Mammary epithelial cell (primary cell): Measurements from ENCODE around the gene DRGX.

Experiments
- CTCF ChIP-seq, 2 donors: IDR thresholded peaks in 1 of 2; conservative IDR thresholded peaks in 1 of 2; 2 replicates each; pipeline ENCODE4 v1.5.1; 2011 to 2012; ENCODE audit warnings: inconsistent platforms in 2 of 2, low read length in 2 of 2, mild to moderate bottlenecking in 2 of 2, control low read depth in 1 of 2, low read depth in 1 of 2; ENCODE audit not compliant: insufficient read depth in 1 of 2; ENCODE audit errors: extremely low read depth in 1 of 2
- EZH2 ChIP-seq: IDR thresholded peaks from 2 replicates; pipeline ENCODE4 v1.6.1; 2012; ENCODE audit warnings: low read length, inconsistent platforms, borderline replicate concordance

GRCh38 chr10:49320191-49320590 lies 75.7 kb downstream of the DRGX start:
- no peak for TF ChIP-seq CTCF (conservative IDR thresholded peaks at IDR 0.05 in 1 of 2, IDR thresholded peaks at IDR 0.05 in 1 of 2; ENCODE audit: extremely low read depth in 1 of 2, insufficient read depth in 1 of 2, low read depth in 1 of 2, low read length in 2 of 2)
- TF ChIP-seq EZH2: no peak
